HCT116 (cell line): ENCODE data around the gene DHRSX. TPM values are rescaled to one million over a fixed set of nuclear protein-coding genes. Genes with fewer than 3 reads are reported as not detected.

Experiments used
- ATAC-seq: fragments of 200-7000 bp; cut with Tn5 transposase; 2 replicates; pipeline ENCODE4 v1.9.1; 2020; ENCODE audit warnings: mild to moderate bottlenecking, moderate library complexity
- BruUV-seq: library from RNA; stranded (reverse); fragments of 400-500 nt; replicated peaks from 2 replicates; lab custom pipeline; 2021; lab: Mats Ljungman, UMichigan
- CTCF ChIA-PET: fragments of 300-600 bp; sonication (Branson Sonifier 250); formaldehyde crosslinking; loops from one replicate; lab custom pipeline; 2021; ENCODE audit warnings: antibody characterized with exemption; lab: Charles Lee
- POLR2A ChIA-PET: fragments of 300-600, 350-600 bp; sonication (Branson Sonifier 250); formaldehyde crosslinking; loops from one replicate; lab custom pipeline; 2021; ENCODE audit warnings: antibody characterized with exemption; lab: Charles Lee
- RAD21 ChIA-PET, 2 experiments: fragments of 300-600 bp; sonication (Branson Sonifier 250); formaldehyde crosslinking; loops; one replicate each; lab custom pipeline; 2023; ENCODE audit warnings: low total read pairs in 2 of 2; ENCODE audit not compliant: uncharacterized antibody in 2 of 2, unreplicated experiment in 2 of 2, low non-redundant PET in 1 of 2; lab: Charles Lee
- DNase-seq: peaks from one replicate; pipeline ENCODE4 v3.0.0-alpha.2; 2010; ENCODE audit warnings: low read depth, low spot score
- H2AFZ ChIP-seq: fragments of 200-600 bp; shearing (Covaris generic), sonication (generic); 2 replicates; pipeline ENCODE4 v1.6.1; 2017; ENCODE audit warnings: low read depth, mixed run types, mixed read lengths, antibody characterized with exemption, low read length; ENCODE audit not compliant: poor library complexity, severe bottlenecking
- H3K27ac ChIP-seq: 2 replicates; pipeline ENCODE4 v1.5.1; 2012; ENCODE audit warnings: low read depth, low read length
- H3K27me3 ChIP-seq: fragments of 200-600 bp; sonication (generic); 2 replicates; pipeline ENCODE4 v1.6.1; 2016; ENCODE audit warnings: mixed run types, low read length, mixed read lengths; ENCODE audit not compliant: insufficient read depth
- H3K36me3 ChIP-seq, 2 experiments: fragments of 200-500 bp in 1 of 2; fragments of 200-600 bp in 1 of 2; sonication (Bioruptor generic) in 1 of 2; sonication (generic) in 1 of 2; 2 replicates each; pipeline versions ENCODE4 v1.5.1 to v1.6.1; 2014 to 2016; ENCODE audit warnings: low read length in 2 of 2, inconsistent platforms in 1 of 2, mixed read lengths in 1 of 2, mixed run types in 1 of 2; ENCODE audit not compliant: insufficient read depth in 2 of 2, control insufficient read depth in 1 of 2
- H3K4me1 ChIP-seq, 2 experiments: fragments of 200-600 bp in 1 of 2; sonication (generic) in 1 of 2; 2 replicates each; pipeline versions ENCODE4 v1.5.1 to v1.6.1; 2012 to 2017; ENCODE audit warnings: low read length in 2 of 2, inconsistent platforms in 1 of 2, mild to moderate bottlenecking in 1 of 2, mixed read lengths in 1 of 2, mixed run types in 1 of 2, moderate library complexity in 1 of 2; ENCODE audit not compliant: insufficient read depth in 2 of 2, control insufficient read depth in 1 of 2
- H3K4me2 ChIP-seq: fragments of 200-600 bp; sonication (generic); 2 replicates; pipeline ENCODE4 v1.6.1; 2017; ENCODE audit warnings: mixed run types, low read length, mixed read lengths
- H3K4me3 ChIP-seq, 2 experiments: fragments of 200-600 bp in 1 of 2; sonication (generic) in 1 of 2; replicated peaks in 1 of 2; 2 replicates each; pipeline ENCODE4 v1.5.1; 2011 to 2016; ENCODE audit warnings: low read length in 2 of 2, control low read depth in 1 of 2, low read depth in 1 of 2, mild to moderate bottlenecking in 1 of 2, mixed read lengths in 1 of 2, mixed run types in 1 of 2
- H3K79me2 ChIP-seq: fragments of 200-600 bp; sonication (generic); 2 replicates; pipeline ENCODE4 v1.6.1; 2017; ENCODE audit warnings: mild to moderate bottlenecking, mixed run types, low read length, moderate library complexity, mixed read lengths; ENCODE audit not compliant: insufficient read depth
- H3K9ac ChIP-seq: fragments of 200-600 bp; sonication (generic); 2 replicates; pipeline ENCODE4 v1.6.1; 2016; ENCODE audit warnings: low read length, mixed read lengths
- H3K9me2 ChIP-seq: fragments of 200-600 bp; sonication (generic), shearing (Covaris generic); 2 replicates; pipeline ENCODE4 v1.6.1; 2017; ENCODE audit warnings: mixed run types, mild to moderate bottlenecking, moderate library complexity; ENCODE audit not compliant: insufficient read depth
- H3K9me3 ChIP-seq, 2 experiments: fragments of 200-500 bp in 1 of 2; fragments of 200-600 bp in 1 of 2; sonication (Bioruptor generic) in 1 of 2; sonication (generic) in 1 of 2; 2 replicates each; pipeline ENCODE4 v1.6.1; 2014 to 2017; ENCODE audit warnings: low read length in 2 of 2, mixed read lengths in 2 of 2, inconsistent platforms in 1 of 2, low read depth in 1 of 2, mild to moderate bottlenecking in 1 of 2, mixed run types in 1 of 2, moderate library complexity in 1 of 2; ENCODE audit not compliant: control insufficient read depth in 1 of 2, insufficient read depth in 1 of 2
- H4K20me1 ChIP-seq: fragments of 200-600 bp; sonication (generic), shearing (Covaris generic); 2 replicates; pipeline ENCODE4 v1.6.1; 2017; ENCODE audit warnings: mixed run types, mild to moderate bottlenecking, moderate library complexity; ENCODE audit not compliant: insufficient read depth
- CBX3 ChIP-seq: IDR thresholded peaks from 2 replicates; pipeline ENCODE4 v1.6.1; 2012; ENCODE audit warnings: low read depth
- EGR1 ChIP-seq: IDR thresholded peaks from 2 replicates; pipeline ENCODE4 v1.6.1; 2012; ENCODE audit warnings: low read depth
- ELF1 ChIP-seq: IDR thresholded peaks from 2 replicates; pipeline ENCODE4 v1.6.1; 2012; ENCODE audit warnings: low read depth, borderline replicate concordance
- EZH2 ChIP-seq: fragments of 200-600 bp; sonication (generic); IDR thresholded peaks from 2 replicates; pipeline ENCODE4 v1.6.1; 2017; ENCODE audit warnings: antibody characterized with exemption, mixed run types
- FOSL1 ChIP-seq: IDR thresholded peaks from 2 replicates; pipeline ENCODE4 v1.6.1; 2012; ENCODE audit warnings: low read depth
- JUND ChIP-seq: IDR thresholded peaks from 2 replicates; pipeline ENCODE4 v1.6.1; 2012
- POLR2AphosphoS5 ChIP-seq: IDR thresholded peaks from 2 replicates; pipeline ENCODE4 v1.6.1; 2011; ENCODE audit warnings: mild to moderate bottlenecking, low read depth, low read length, moderate library complexity
- SIN3A ChIP-seq: IDR thresholded peaks from 2 replicates; pipeline ENCODE4 v1.6.1; 2012; ENCODE audit warnings: low read depth
- intact Hi-C: fragments of 100-400 bp; cut with micrococcal nuclease; formaldehyde crosslinking; loops from 2 replicates; pipeline ENCODE4 v1.10.0; 2022
- total RNA-seq: library from RNA; stranded (reverse); gene quantifications from one replicate; pipeline ENCODE4 v1.2.1, GENCODE V29; 2021; ENCODE audit not compliant: unreplicated experiment
- TF ChIP-seq, protein P1 (sequence below): IDR thresholded peaks from 2 replicates; pipeline ENCODE4 v1.6.1; 2012
- TF ChIP-seq, protein P2 (sequence below): IDR thresholded peaks from 2 replicates; pipeline ENCODE4 v1.6.1; 2011; ENCODE audit warnings: mild to moderate bottlenecking, low read length, moderate library complexity; ENCODE audit not compliant: insufficient replicate concordance; ENCODE audit errors: extremely low read depth
- TF ChIP-seq, protein P3 (sequence below), 3 experiments: fragments of 200-600 bp in 1 of 3; sonication (generic) in 1 of 3; IDR thresholded peaks in 2 of 3; conservative IDR thresholded peaks in 1 of 3; 2 replicates each; pipeline ENCODE4 v1.5.1; 2012 to 2017; ENCODE audit warnings: low read depth in 2 of 3, low read length in 2 of 3, antibody characterized with exemption in 1 of 3, borderline replicate concordance in 1 of 3, control low read depth in 1 of 3, mild to moderate bottlenecking in 1 of 3, mixed read lengths in 1 of 3, mixed run types in 1 of 3, moderate library complexity in 1 of 3; ENCODE audit not compliant: insufficient read depth in 1 of 3

The DHRSX gene
- total RNA-seq, 1 experiment from 2014 or later, result 11.9 TPM

DNA sequence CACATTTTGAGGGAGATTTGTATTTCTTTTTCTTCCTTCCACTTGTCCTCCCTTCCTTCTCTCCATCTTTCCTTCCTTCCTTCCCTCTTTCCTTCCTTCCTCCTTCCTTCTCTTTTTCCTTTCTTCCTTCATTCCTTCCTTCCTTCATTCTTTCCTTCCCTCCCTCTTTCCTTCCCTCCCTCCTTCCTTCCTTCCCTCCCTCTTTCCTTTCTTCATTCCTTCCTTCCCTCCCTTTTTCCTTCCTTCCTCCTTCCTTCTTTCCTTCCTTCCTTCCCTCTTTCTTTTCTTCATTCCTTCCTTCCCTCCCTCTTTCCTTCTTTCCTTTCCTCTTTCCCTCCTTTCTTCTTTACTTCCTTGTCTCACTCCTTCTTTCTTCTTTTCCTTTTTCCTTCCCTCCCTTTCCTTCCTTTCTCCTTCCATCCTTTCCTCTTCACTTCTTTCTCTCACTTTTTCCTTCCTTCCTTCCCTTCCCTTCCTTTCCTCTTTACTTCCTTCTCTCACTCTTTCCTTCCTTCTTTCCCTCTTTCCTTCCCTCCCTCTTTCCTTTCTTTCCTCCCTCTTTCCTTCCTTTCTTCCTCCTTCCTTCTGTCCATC, 74.4 kb downstream of the DHRSX start:
- no peaks in the 10 kb centered on the region for H3K27me3 ChIP-seq
- ChIA-PET POLR2A (no interaction called here), CTCF (no interaction called here), RAD21 (no interaction called here)
- H3K27ac ChIP-seq, result no peak overlapping the region
- H3K36me3 ChIP-seq, result no peaks in the 10 kb centered on the region
- TF ChIP-seq EZH2 (no peak), ELF1 (no peak)
- TF ChIP-seq, protein P1, sequence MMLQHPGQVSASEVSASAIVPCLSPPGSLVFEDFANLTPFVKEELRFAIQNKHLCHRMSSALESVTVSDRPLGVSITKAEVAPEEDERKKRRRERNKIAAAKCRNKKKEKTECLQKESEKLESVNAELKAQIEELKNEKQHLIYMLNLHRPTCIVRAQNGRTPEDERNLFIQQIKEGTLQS, result no peak
- DNase-seq, result no peak
- H3K4me2 ChIP-seq, result no peak overlapping the region
- no peak overlapping the region for H3K9ac ChIP-seq
- H3K79me2 ChIP-seq, result no peaks in the 10 kb centered on the region
- H3K4me1 ChIP-seq, result peaks cover 3 to 9% of the 10 kb centered on the region in 2 experiments; a peak in 3 of 4 replicates
- H3K4me3 ChIP-seq, result no peak overlapping the region
- no peak overlapping the region for H2AFZ ChIP-seq
- no peaks in the 10 kb centered on the region for H4K20me1 ChIP-seq
- H3K9me3 ChIP-seq, result no peaks in the 10 kb centered on the region
- no TSS peak for BruUV-seq
- no peak for ATAC-seq
- intact Hi-C loops, result no loop called here
- no peaks in the 10 kb centered on the region for H3K9me2 ChIP-seq

DNA sequence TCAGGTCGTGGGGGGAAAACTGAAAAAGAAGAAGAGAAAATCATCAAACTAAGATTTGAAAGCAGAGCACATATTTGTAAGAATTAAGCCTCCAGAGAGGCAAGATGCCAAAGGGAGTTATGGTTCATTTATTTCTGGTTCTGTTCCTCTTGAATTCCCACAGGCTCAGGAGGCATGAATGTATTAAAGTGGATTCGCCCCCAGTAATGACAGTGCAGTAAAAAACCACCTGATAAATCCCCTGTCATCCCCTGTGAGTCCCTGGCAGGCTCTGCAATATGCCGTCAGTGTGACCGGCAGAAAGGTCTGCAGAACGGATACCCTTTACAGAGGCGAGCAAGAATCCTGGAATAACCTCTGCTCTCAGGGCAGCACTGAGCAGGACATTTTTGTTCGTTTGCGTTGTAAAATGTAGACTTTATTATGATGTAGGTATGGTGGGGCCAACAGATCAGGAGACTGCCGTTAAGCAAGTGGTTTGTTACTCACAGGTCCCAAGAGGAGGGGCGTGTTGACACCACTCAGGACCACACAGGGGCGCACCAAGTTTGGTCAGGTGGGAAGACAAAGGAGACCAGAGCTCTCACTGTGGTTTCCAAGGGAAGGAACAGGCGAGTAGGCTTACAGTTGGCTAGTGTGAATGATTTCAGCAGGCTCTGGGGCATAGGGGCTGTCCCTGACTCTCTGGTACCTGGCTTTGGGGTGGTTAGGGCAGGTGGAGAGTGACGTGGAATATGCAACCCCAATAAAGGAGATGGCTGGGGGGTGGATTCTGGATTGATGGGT, 75.3 kb downstream of the DHRSX start:
- Histone ChIP-seq H3K4me3 (no peak overlapping the region), H3K9me3 (no peaks in the 10 kb centered on the region), H3K36me3 (no peaks in the 10 kb centered on the region), H3K9ac (no peak overlapping the region), H2AFZ (no peak overlapping the region), H3K9me2 (no peaks in the 10 kb centered on the region), H3K79me2 (no peaks in the 10 kb centered on the region), H3K4me2 (no peak overlapping the region), H3K27me3 (no peaks in the 10 kb centered on the region), H3K27ac (no peak overlapping the region), H3K4me1 (peaks cover 3 to 9% of the 10 kb centered on the region in 2 experiments; a peak in 3 of 4 replicates), H4K20me1 (no peaks in the 10 kb centered on the region)
- ChIA-PET POLR2A (no interaction called here), CTCF (no interaction called here), RAD21 (no interaction called here)
- ATAC-seq, result no peak
- DNase-seq, result no peak
- intact Hi-C loops, result no loop called here
- TF ChIP-seq CBX3, result no peak
- no peak for TF ChIP-seq JUND
- TF ChIP-seq, protein P2, sequence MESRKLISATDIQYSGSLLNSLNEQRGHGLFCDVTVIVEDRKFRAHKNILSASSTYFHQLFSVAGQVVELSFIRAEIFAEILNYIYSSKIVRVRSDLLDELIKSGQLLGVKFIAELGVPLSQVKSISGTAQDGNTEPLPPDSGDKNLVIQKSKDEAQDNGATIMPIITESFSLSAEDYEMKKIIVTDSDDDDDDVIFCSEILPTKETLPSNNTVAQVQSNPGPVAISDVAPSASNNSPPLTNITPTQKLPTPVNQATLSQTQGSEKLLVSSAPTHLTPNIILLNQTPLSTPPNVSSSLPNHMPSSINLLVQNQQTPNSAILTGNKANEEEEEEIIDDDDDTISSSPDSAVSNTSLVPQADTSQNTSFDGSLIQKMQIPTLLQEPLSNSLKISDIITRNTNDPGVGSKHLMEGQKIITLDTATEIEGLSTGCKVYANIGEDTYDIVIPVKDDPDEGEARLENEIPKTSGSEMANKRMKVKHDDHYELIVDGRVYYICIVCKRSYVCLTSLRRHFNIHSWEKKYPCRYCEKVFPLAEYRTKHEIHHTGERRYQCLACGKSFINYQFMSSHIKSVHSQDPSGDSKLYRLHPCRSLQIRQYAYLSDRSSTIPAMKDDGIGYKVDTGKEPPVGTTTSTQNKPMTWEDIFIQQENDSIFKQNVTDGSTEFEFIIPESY, result no peak
- TF ChIP-seq, protein P3, sequence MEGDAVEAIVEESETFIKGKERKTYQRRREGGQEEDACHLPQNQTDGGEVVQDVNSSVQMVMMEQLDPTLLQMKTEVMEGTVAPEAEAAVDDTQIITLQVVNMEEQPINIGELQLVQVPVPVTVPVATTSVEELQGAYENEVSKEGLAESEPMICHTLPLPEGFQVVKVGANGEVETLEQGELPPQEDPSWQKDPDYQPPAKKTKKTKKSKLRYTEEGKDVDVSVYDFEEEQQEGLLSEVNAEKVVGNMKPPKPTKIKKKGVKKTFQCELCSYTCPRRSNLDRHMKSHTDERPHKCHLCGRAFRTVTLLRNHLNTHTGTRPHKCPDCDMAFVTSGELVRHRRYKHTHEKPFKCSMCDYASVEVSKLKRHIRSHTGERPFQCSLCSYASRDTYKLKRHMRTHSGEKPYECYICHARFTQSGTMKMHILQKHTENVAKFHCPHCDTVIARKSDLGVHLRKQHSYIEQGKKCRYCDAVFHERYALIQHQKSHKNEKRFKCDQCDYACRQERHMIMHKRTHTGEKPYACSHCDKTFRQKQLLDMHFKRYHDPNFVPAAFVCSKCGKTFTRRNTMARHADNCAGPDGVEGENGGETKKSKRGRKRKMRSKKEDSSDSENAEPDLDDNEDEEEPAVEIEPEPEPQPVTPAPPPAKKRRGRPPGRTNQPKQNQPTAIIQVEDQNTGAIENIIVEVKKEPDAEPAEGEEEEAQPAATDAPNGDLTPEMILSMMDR (IDR thresholded peaks at IDR 0.05 in 2 of 3, conservative IDR thresholded peaks at IDR 0.05 in 1 of 3; ENCODE audit: borderline replicate concordance in 1 of 3, insufficient read depth in 1 of 3, low read depth in 2 of 3, low read length in 2 of 3), result no peak; a peak in 1 of 6 replicates
- TF ChIP-seq POLR2AphosphoS5, result no peak
- TF ChIP-seq FOSL1, result no peak
- TF ChIP-seq EGR1, result no peak
- TF ChIP-seq SIN3A, result no peak
- BruUV-seq, result no TSS peak
